Stimulated activated CD4-positive, alpha-beta T cell treated with anti-CD3 and anti-CD28 coated beads, Interleukin-4, amount 100 ng/mL, for 4 hours (primary cell): ENCODE data around the gene MATCAP1.

ENCODE experiments used
- DNase-seq, 2 experiments: peaks; one replicate each; pipeline ENCODE4 v3.0.0-alpha.2; 2020

The MATCAP1 gene

GRCh38 chr16:67183627-67184452 is at the start of gene MATCAP1:
TSS of gene MATCAP1 (minus strand) at chr16:67183963. CDS start at chr16:67180610, 3,353 bp downstream.
- DNase-seq = peak; percentile 89 to 94

DNA sequence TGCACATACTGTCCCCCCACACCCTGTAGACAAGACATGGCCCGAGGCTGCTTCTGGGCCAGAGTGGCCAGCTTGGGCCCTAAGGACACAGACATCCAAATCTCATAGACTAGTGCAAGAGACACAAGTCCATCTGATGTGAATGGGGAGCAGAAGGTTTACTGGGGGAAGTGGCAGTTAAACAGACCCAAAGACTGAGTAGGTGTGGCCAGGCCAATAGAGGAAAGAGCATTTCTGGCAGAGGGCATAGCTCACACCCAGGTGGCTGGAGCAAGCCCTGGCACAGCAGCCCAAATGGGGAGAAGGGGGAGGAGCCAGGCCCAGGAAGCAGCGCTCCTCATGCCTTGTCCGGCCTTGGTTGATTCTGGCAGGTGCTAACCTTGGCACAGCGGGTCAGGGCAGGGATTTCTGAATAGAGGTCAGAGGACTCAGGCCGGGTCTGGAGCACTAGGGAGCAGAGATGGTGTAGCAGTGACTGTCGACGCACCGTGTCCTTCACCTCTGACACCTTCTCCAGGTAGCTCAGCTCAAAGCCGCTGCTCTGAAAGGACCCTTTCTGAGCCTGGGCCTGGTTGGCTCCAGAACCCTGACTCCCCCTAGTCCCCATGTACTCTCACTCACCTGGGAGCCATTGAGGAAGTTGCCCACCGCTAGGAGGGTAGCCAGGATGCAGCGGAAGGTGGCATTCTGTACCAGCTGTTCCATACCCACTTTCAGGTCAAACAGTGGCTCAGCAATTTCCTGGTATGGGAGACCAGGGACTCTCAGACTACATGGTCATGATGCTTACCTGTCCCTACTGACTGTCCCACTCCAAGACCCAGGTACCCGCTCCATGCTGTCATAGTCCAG is 47.3 kb upstream of the MATCAP1 start:
- DNase-seq = no peak

DNA sequence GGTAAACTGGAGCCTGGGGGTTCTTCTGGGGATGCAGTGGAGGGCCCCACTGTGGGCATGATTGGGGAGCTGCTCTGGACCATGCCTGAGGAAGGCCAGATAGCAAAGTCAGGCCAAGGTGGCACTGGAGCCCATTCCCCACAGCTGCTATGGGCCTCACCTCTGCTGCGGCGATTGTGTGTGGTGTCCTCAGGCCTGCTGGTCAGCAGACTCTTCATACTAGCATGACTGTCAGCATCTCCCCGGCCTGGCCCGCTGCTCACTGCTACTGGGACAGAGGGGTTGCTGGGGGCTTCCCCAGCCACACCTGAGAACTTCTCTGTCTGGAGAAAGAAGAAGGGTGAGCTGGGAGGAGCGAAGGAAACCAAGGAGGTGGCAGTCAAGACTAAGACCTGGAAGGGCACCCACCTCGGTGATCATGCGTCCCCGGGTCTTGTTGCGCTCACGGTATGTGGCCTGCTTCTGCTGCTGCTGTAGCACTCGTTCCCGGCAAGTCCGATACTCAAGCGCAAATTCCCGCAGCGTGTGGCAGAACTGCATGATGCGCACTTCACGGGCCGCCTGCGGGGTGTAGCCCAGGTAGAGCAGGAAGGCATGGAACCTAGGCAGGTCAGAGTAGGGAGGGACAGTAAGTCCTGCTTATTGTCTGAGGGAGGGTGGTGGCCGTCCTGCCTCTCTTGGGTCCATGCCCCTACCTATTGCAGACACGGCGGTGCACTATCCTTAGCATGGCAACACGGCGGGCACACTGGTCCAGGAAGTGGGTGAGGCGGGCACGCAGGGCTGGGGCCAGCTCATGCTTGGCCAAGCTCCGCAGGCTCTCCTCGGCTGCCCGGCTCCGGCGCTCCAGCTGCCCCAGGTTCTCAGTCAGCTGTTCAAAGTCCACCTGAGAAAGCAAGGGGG is 46.4 kb upstream of the MATCAP1 start:
- DNase-seq = no peak

- DNase-seq = no peak
Measured at GRCh38 chr16:67228905-67229304, 45.1 kb upstream of the MATCAP1 start.

DNA sequence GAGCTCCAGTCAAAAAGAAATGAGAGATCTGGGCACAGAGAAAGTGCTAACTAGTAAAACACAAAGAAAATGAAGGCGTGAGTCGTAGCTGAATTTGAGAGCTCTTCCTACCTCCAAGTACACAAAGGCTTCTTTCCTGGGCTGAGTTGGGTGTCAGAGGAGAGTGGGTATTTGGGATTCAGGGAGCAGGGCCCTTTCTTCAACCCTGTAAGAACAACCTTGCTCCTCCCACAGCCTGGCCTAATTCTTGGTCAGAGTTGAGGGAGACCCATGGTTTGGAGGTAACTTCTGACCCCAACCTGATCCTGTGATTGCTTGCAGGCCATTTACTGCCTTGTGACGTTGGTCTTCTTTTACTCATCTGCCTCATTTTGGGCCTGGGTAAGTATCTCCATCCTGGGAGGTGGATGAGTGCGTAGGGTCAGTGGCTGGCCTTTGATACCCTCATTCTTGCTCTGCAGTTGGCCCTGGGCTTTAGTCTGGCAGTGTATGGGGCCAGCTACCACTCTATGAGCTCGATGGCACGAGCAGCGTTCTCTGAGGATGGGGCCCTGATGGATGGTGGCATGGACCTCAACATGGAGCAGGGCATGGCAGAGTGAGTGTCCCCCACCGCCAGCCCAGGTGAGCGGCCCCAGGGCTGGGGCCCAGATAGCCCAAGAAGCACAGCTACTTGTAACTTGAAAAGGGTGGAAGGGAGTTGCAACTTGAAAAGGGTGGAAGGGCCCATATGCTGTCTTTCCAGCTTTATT is 44.4 kb upstream of the MATCAP1 start:
- no peak for DNase-seq

- no peak for DNase-seq
Measured at GRCh38 chr16:67227567-67227921, 43.8 kb upstream of the MATCAP1 start.

GRCh38 chr16:67226804-67227566 is 43.2 kb upstream of the MATCAP1 start, which contains the start of gene TMEM208:
TSS of gene TMEM208 (plus strand) at chr16:67227130. CDS start at chr16:67227219, 89 bp downstream.
- DNase-seq = peak; percentile 96 to 97

- DNase-seq = no peak
Measured at GRCh38 chr16:67226295-67226803, 42.6 kb upstream of the MATCAP1 start.

- DNase-seq = no peak
Measured at GRCh38 chr16:67223992-67224391, 40.2 kb upstream of the MATCAP1 start.

- no peak for DNase-seq
Measured at GRCh38 chr16:67216612-67217490, 33.1 kb upstream of the MATCAP1 start.

- DNase-seq = no peak
Measured at GRCh38 chr16:67215706-67216105, 31.9 kb upstream of the MATCAP1 start.

GRCh38 chr16:67213197-67214019 is 29.6 kb upstream of the MATCAP1 start:
- no peak for DNase-seq

DNA sequence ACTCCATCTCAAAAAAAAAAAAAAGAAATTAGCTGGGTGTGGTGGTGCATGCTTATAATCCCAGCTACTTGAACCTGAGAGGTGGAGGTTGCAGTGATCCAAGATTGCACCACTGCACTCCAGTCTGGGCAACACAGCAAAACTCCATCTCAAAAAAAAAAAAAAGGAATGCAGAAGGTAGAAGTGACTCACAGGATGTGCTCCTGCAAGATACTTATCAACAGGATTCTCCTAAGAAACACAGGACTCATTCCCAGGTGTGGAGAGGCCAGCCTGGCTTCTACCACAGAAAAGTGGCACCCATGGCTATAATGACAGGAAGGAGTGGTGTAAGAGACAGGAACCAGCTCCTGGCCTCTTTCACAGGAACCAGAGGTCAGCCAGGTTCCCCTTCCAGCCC is 29.0 kb upstream of the MATCAP1 start:
- no peak for DNase-seq

DNA sequence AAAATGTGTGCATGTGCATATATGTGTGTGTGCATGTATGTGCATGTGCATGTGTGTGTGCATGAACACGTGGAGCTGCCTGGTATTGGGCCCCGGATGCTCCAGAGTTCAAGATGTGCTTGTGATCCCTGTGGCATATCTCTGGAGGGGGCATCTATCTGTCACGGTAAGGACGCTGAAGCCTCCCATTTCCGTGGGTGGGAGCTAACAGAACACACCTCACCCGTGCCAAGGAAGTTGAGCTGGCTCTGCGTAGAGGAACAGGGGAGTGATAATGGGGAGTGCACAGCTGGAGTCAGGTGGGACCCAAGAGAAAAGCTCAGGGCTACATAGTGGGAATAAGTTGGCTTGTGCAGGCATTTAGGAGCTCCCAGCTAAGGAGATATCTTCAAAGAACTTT is 27.9 kb upstream of the MATCAP1 start:
- DNase-seq = no peak

- no peak for DNase-seq
Measured at GRCh38 chr16:67210069-67210937, 26.5 kb upstream of the MATCAP1 start.

GRCh38 chr16:67209565-67209964 is 25.8 kb upstream of the MATCAP1 start:
- no peak for DNase-seq

- DNase-seq = no peak
Measured at GRCh38 chr16:67208154-67208896, 24.6 kb upstream of the MATCAP1 start.
